ENCODE results near the gene CALY. TPM values are rescaled to one million over a fixed set of nuclear protein-coding genes. Genes with fewer than 3 reads are reported as not detected.

The CALY gene
- total RNA-seq, 1 donor from 2014 or later, result not detected

DNA sequence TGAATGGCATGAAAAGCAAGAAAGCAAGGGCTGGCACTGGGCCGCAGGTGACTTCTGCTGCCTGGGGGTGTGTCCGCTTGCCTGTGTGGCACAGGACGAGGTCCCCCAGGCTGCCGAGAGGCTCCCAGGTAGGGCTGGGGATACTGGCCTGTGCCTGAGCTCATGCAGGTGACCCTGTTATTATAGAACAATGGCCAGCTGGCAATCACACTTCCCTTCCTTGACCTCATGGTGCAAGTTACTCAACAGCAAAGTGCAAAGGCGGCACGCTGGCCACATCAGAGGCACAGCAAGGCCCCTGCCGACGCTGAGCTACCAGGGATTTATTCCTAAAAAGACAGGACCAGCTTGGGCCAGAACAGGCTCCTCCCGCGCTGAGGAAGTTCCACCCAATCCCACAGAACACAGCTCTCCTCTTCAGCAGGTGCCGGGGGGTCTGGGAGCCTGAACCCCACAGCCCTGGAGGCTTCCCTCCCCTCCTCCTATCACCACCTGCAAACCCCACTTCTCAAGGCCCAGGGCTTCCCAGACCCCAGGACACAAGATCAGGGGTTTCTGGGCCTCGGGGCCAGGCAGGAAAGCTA lies 58.6 kb downstream of the CALY start:
- TF ChIP-seq, protein P1, sequence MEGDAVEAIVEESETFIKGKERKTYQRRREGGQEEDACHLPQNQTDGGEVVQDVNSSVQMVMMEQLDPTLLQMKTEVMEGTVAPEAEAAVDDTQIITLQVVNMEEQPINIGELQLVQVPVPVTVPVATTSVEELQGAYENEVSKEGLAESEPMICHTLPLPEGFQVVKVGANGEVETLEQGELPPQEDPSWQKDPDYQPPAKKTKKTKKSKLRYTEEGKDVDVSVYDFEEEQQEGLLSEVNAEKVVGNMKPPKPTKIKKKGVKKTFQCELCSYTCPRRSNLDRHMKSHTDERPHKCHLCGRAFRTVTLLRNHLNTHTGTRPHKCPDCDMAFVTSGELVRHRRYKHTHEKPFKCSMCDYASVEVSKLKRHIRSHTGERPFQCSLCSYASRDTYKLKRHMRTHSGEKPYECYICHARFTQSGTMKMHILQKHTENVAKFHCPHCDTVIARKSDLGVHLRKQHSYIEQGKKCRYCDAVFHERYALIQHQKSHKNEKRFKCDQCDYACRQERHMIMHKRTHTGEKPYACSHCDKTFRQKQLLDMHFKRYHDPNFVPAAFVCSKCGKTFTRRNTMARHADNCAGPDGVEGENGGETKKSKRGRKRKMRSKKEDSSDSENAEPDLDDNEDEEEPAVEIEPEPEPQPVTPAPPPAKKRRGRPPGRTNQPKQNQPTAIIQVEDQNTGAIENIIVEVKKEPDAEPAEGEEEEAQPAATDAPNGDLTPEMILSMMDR (IDR thresholded peaks at IDR 0.05; ENCODE audit: unreplicated experiment), result no peak
- no peak overlapping the region for H3K4me3 Mint-ChIP-seq (ENCODE audit: unreplicated experiment)
- H3K27me3 Mint-ChIP-seq (ENCODE audit: unreplicated experiment), result peaks cover 4% of the 10 kb centered on the region

DNA sequence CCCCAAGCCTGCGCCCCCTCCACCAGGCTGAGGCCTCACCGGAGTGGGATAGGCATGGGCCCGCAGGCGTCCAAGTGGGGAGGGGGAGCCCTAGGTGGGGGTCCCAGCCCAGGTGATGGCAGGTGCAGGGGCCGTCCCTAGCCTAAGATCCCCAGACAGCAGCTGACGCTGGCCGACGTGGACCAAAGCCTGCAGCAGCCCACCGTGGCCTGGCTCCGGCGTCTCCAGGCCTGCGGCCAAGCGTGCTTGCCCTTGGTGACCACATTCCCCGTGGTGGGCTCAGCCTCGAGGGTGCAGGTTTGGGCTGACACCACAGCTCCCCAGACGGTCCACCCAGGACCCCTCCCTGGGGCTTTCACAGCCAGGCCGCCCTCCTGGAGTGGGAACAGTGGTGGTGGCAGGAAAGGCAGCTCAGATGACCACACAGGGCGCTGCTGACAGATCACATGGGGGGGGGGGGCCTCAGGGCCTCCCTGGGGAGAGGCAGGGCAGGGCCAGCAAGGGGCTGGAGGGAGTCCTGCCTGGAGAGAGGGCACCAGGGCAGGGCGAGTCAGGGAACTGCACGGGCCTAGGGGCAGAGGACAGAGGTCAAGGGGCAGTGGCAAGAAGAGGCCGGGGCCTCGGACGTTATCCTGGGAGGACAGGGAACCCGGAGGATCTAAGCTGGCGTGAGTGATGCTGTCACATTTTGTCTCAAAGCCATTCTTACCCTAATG lies 59.3 kb downstream of the CALY start:
- H3K9me3 Mint-ChIP-seq (ENCODE audit: unreplicated experiment), result no peaks in the 10 kb centered on the region
- no peak overlapping the region for H3K27ac Mint-ChIP-seq (ENCODE audit: unreplicated experiment)
- TF ChIP-seq, protein P1 (IDR thresholded peaks at IDR 0.05; ENCODE audit: unreplicated experiment), result no peak
- H3K27me3 Mint-ChIP-seq (ENCODE audit: unreplicated experiment), result peaks cover 2% of the 10 kb centered on the region
- H3K36me3 Mint-ChIP-seq (ENCODE audit: low read depth, unreplicated experiment), result peaks cover 7% of the 10 kb centered on the region
- no peak overlapping the region for H3K4me3 Mint-ChIP-seq (ENCODE audit: unreplicated experiment)
- no peak for DNase-seq (ENCODE audit: low spot score)
- no peaks in the 10 kb centered on the region for H3K4me1 Mint-ChIP-seq (ENCODE audit: unreplicated experiment)

More for the DNA sequence above, 58.6 kb downstream of the CALY start:
- Mint-ChIP-seq H3K36me3 (ENCODE audit: low read depth, unreplicated experiment) (peaks cover 7% of the 10 kb centered on the region), H3K4me1 (ENCODE audit: unreplicated experiment) (no peaks in the 10 kb centered on the region), H3K9me3 (ENCODE audit: unreplicated experiment) (no peaks in the 10 kb centered on the region), H3K27ac (ENCODE audit: unreplicated experiment) (no peak overlapping the region)
- DNase-seq (ENCODE audit: low spot score), result no peak

DNA sequence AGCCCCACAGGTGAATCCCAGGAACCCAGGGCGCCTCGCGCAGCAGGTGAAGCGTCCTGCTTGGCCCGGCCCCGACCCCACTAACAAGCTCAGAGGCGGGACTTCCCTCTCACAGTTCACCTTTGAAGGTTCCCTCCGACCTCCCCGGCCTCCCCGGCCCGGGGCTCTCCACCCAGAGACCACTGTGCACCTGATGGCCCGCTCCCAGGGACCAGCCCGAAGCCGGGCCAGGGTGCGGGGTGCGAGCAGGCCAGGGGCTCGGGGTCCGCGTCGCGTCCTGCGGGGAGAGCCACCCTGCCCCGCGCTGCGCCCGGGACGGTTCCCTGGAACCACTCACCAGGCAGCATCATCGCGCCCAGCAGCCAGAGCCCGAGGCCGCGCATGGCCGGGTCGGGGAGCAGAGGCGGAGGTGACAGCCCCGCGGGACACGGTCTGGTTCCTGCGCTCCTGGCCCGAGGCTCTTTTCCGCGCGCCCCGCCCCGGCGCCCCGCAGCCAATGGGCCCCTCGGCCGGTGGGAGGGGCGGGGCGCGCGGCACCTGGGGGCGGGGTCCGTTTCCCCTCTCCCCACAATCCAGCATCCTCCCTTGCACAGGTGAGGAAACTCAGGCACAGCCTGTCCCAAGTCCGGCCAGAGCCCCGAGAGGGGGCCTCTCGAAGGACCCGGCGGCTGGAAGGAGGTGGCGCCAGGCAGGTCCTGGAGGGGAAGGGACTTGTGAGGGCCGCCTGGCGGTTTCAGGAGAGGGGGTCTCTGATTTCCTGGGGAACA lies 60.1 kb downstream of the CALY start, which contains the start of gene ADAM8:
Gene ADAM8 (minus strand): TSS at position 434 of the 767 bp plus-strand sequence. CDS start 51 bp downstream, at position 383.
- no peaks in the 10 kb centered on the region for H3K27me3 Mint-ChIP-seq (ENCODE audit: unreplicated experiment)
- no peak within 1 kb of the TSS for H3K27ac Mint-ChIP-seq (ENCODE audit: unreplicated experiment)
- H3K4me3 Mint-ChIP-seq (ENCODE audit: unreplicated experiment), result no peak within 1 kb of the TSS
- no peaks in the 10 kb centered on the region for H3K4me1 Mint-ChIP-seq (ENCODE audit: unreplicated experiment)
- no peaks in the 10 kb centered on the region for H3K9me3 Mint-ChIP-seq (ENCODE audit: unreplicated experiment)
- no peaks in the 10 kb centered on the region for H3K36me3 Mint-ChIP-seq (ENCODE audit: low read depth, unreplicated experiment)
- TF ChIP-seq, protein P1 (IDR thresholded peaks at IDR 0.05; ENCODE audit: unreplicated experiment), result no peak
- peak; percentile 41 for DNase-seq (ENCODE audit: low spot score)

DNA sequence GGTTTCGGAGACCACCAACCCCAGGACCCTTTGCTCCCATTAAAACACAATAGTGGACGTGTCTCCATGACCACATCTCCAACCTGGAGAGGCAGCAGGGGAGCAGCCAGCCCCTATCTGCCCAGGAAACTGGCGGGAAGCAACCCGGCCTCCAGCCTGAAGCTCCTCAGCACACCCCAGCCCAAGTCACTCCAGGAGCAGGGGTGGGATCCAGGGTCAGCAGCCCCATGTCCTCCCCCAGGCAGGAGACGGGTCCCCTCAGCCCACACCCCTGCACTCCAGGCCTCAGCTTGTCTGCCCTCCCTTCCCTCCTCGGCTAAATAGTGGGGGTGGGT lies 60.6 kb downstream of the CALY start:
- Mint-ChIP-seq H3K27ac (ENCODE audit: unreplicated experiment) (no peak overlapping the region), H3K36me3 (ENCODE audit: low read depth, unreplicated experiment) (no peaks in the 10 kb centered on the region), H3K9me3 (ENCODE audit: unreplicated experiment) (no peaks in the 10 kb centered on the region), H3K4me1 (ENCODE audit: unreplicated experiment) (no peaks in the 10 kb centered on the region), H3K4me3 (ENCODE audit: unreplicated experiment) (no peak overlapping the region), H3K27me3 (ENCODE audit: unreplicated experiment) (no peaks in the 10 kb centered on the region)
- TF ChIP-seq, protein P1 (IDR thresholded peaks at IDR 0.05; ENCODE audit: unreplicated experiment), result no peak
- DNase-seq (ENCODE audit: low spot score), result no peak

All from endothelial cell (in vitro differentiated cells).